Muscle layer of colon (tissue), 2 donors: ENCODE results near the gene MYF6.

Experiments used
- H3K27ac ChIP-seq: one replicate; pipeline ENCODE4 v1.7.0; 2013; ENCODE audit warnings: low read depth, mild to moderate bottlenecking, low read length, moderate library complexity
- H3K27me3 ChIP-seq, 2 donors: one replicate each; pipeline ENCODE4 v1.7.0; 2013; ENCODE audit warnings: low read length in 2 of 2, mild to moderate bottlenecking in 2 of 2; ENCODE audit not compliant: insufficient read depth in 2 of 2, control insufficient read depth in 1 of 2
- H3K36me3 ChIP-seq: one replicate; pipeline ENCODE4 v1.7.0; 2013; ENCODE audit warnings: mild to moderate bottlenecking, low read length; ENCODE audit not compliant: insufficient read depth
- H3K4me1 ChIP-seq: one replicate; pipeline ENCODE4 v1.7.0; 2013; ENCODE audit warnings: mild to moderate bottlenecking, low read length; ENCODE audit not compliant: insufficient read depth
- H3K4me3 ChIP-seq, 2 donors: one replicate each; pipeline ENCODE4 v1.7.0; 2013; ENCODE audit warnings: low read length in 2 of 2, low read depth in 1 of 2, mild to moderate bottlenecking in 1 of 2, moderate library complexity in 1 of 2
- H3K9ac ChIP-seq: one replicate; pipeline ENCODE4 v1.7.0; 2013; ENCODE audit warnings: low read length
- H3K9me3 ChIP-seq: one replicate; pipeline ENCODE4 v1.7.0; 2013; ENCODE audit warnings: mild to moderate bottlenecking, low read length
- donor health status: abdominal sarcoma.
- donor health status: Adenocarcinoma of cecum.

Gene MYF6

DNA sequence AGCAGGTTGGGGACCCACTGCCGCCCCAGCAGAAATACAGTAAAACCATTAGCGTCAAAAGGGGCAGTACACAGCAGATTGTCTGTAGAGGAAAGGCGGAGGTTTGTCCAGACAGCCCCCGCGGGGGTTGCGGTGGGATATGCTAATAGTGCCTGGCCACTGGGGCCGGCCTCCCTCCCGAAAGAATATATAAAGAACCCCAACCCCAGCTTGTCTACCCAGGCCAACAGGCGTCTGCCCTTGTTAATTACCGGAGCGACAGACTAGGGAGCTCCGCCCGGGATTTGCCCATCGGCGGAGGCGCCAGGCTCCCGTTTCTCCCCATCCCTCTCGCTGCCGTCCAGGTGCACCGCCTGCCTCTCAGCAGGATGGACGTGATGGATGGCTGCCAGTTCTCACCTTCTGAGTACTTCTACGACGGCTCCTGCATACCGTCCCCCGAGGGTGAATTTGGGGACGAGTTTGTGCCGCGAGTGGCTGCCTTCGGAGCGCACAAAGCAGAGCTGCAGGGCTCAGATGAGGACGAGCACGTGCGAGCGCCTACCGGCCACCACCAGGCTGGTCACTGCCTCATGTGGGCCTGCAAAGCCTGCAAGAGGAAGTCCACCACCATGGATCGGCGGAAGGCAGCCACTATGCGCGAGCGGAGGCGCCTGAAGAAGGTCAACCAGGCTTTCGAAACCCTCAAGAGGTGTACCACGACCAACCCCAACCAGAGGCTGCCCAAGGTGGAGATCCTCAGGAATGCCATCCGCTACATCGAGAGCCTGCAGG is 9.4 kb downstream of the MYF6 start, which contains the start of gene MYF5:
TSS of gene MYF5 (plus strand) at position 217 of the 774 bp plus-strand sequence. CDS start at position 369, 152 bp downstream.
- Histone ChIP-seq H3K27me3 (peaks cover 6 to 16% of the 10 kb centered on the region in 2 donors), H3K36me3 (no peaks in the 10 kb centered on the region), H3K9ac (no peak within 1 kb of the TSS), H3K4me1 (no peaks in the 10 kb centered on the region), H3K9me3 (no peaks in the 10 kb centered on the region), H3K27ac (no peak within 1 kb of the TSS), H3K4me3 (no peak within 1 kb of the TSS)

DNA sequence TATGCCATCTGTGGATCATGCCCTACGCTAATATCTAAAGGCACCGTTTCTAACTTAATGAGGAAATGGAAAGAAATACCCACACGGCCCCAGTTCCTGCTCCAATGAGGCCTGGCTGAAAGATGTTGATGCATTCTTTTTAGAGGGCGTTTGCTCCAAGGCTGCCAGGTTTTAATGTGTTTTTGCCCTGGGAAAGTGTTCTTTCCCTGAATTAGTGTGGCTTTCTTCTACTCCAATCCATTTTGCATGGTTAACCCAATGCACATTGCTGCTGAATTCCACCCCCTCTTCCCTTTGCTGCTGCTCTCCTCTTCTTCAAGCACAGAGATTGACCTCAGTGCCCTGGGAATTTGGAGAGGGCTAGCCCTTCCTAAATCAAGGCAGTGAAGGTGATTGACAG is 10.4 kb downstream of the MYF6 start:
- H3K4me1 ChIP-seq: no peaks in the 10 kb centered on the region
- no peak overlapping the region for H3K9ac ChIP-seq
- peaks cover 6 to 16% of the 10 kb centered on the region in 2 donors for H3K27me3 ChIP-seq
- H3K9me3 ChIP-seq: no peaks in the 10 kb centered on the region
- no peak overlapping the region for H3K27ac ChIP-seq
- no peak overlapping the region for H3K4me3 ChIP-seq
- no peaks in the 10 kb centered on the region for H3K36me3 ChIP-seq

DNA sequence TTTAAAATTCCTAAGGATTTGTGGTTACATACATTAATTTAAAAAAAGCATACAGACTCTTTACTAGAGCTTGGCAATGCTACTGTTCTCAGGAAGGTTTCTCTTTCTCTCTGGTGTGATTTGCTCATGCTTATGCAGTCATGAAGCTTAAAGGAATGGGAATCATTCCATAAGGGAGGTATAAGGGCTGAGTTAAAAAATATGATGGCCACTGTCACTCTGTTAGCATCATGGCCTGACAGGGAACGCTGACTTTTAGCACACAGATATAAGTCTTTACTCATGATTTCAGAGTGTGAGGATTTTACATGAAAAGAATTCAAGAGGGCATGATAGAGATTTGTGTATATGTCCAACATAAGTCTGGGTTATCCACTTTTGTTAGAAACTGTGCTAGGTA is 13.1 kb downstream of the MYF6 start:
- H3K9me3 ChIP-seq: no peaks in the 10 kb centered on the region
- H3K27me3 ChIP-seq: peaks cover 0 to 7% of the 10 kb centered on the region in 2 donors
- H3K4me3 ChIP-seq: no peak overlapping the region
- no peaks in the 10 kb centered on the region for H3K36me3 ChIP-seq
- H3K27ac ChIP-seq: no peak overlapping the region
- no peaks in the 10 kb centered on the region for H3K4me1 ChIP-seq
- H3K9ac ChIP-seq: no peak overlapping the region

DNA sequence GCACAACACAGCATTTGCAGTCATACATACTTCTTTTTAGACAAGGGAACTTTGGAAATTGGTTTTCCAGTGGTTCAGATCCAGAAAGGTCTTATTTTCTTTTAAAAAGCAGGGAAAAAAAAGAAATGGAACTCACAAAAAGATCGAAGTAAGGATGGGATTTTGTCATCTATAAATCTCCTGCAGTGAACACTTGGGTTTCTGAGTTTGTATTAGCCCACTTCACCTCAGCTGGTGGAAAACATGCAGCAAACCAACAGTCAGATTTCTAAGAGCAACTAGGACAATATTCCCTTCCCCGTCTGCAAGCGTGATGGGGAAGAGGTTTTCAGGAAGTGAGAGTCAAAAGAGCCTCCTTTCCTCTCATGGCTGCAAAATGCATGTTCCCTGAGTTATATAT is 13.9 kb downstream of the MYF6 start:
- Histone ChIP-seq H3K36me3 (no peaks in the 10 kb centered on the region), H3K27ac (no peak overlapping the region), H3K4me1 (no peaks in the 10 kb centered on the region), H3K9me3 (no peaks in the 10 kb centered on the region), H3K4me3 (no peak overlapping the region), H3K9ac (no peak overlapping the region), H3K27me3 (peaks cover 0 to 7% of the 10 kb centered on the region in 2 donors)

DNA sequence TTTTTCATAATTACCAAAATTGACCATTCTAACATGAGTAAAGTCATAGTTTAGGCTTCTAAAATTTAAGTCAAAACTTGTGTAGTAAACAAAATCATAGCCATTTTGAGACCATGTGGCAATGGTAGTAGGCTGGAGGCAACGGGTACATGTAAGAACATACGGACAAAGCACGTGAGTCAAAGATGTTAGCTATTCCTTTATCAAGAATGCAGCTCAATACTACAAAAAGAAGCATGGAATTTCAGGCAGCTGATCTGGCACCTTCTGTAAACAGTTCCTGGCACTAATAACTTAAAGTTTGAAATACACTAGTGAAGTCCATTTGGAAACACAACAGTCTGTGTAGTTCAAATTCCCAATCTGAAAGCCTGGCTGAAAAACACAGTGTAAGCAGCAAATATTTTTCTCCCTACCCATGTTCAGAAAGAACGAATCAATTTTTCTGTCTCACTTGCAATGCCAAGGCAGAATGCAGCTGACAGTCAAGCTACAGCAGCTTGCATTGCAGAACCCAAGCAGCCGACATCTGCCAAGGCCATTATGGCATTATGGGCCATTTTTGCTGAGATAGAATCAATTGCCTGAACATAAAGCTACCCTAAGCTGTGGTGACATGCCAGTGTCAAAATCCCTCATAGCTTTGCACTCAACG is 38.5 kb downstream of the MYF6 start:
- no peak overlapping the region for H3K9ac ChIP-seq
- H3K4me3 ChIP-seq: no peak overlapping the region
- H3K27ac ChIP-seq: no peak overlapping the region
- H3K4me1 ChIP-seq: no peaks in the 10 kb centered on the region
- no peaks in the 10 kb centered on the region for H3K36me3 ChIP-seq
- no peaks in the 10 kb centered on the region for H3K9me3 ChIP-seq
- no peaks in the 10 kb centered on the region for H3K27me3 ChIP-seq

DNA sequence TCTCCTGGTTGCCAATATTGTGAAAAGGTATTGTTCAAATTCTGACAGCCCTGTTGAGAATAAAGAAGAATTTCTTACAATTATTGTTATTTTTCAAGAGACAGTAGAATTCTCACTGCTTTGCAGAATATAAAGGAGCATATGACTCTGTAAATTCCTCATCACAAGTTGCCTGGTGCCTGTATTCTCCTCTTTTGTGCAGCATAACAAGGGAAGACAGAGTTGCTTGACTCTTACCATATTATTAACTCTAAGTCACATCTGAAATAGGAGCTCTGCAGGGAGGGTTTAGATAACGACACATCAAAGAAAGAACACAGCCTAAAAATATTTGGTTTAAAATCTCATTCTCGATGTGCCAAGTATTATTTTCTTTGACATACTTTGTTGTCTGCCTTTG is 40.4 kb downstream of the MYF6 start:
- H3K4me3 ChIP-seq: no peak overlapping the region
- H3K4me1 ChIP-seq: no peaks in the 10 kb centered on the region
- no peaks in the 10 kb centered on the region for H3K36me3 ChIP-seq
- no peak overlapping the region for H3K9ac ChIP-seq
- H3K9me3 ChIP-seq: no peaks in the 10 kb centered on the region
- H3K27me3 ChIP-seq: no peaks in the 10 kb centered on the region
- no peak overlapping the region for H3K27ac ChIP-seq

DNA sequence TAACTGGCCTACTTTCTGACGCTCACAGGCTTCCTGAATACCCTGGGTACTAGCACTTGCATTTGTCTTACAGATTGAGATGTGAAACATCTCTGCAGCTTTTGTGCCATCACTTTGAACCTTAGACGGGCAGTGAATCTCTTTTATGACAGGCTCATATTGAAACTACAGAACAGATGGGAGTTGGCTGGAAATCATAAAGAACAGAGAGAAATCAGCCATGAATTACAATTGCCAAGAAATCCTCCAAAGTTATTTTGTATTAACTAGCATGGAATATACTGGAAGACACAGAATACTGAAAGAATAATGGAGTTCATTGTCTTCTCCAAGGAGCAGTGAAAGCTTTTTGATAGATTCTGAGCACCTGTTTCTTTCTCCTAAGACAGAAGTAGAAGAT is 42.0 kb downstream of the MYF6 start:
- H3K27ac ChIP-seq: no peak overlapping the region
- no peaks in the 10 kb centered on the region for H3K9me3 ChIP-seq
- H3K27me3 ChIP-seq: no peaks in the 10 kb centered on the region
- H3K4me3 ChIP-seq: no peak overlapping the region
- no peaks in the 10 kb centered on the region for H3K36me3 ChIP-seq
- H3K9ac ChIP-seq: no peak overlapping the region
- no peaks in the 10 kb centered on the region for H3K4me1 ChIP-seq

DNA sequence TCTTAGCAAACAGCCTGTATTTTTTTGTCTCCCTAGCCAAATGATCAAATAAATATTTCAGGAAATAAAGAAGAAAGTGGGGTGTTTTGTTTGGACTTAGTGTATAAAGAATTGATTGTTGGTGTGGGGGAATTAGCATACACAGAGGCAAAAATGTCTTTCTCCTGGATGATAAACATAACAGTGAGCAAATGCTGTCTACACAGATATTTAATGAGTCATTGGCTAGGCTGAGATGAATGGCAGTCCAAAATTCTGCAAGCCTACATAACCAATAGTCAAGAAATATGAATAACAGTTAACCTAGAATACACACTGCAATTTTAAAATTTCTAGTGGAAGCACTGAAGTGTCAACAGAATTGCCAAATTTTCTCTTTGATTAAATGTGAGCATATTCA is 45.0 kb downstream of the MYF6 start:
- Histone ChIP-seq H3K36me3 (no peaks in the 10 kb centered on the region), H3K9me3 (no peaks in the 10 kb centered on the region), H3K27ac (no peak overlapping the region)

DNA sequence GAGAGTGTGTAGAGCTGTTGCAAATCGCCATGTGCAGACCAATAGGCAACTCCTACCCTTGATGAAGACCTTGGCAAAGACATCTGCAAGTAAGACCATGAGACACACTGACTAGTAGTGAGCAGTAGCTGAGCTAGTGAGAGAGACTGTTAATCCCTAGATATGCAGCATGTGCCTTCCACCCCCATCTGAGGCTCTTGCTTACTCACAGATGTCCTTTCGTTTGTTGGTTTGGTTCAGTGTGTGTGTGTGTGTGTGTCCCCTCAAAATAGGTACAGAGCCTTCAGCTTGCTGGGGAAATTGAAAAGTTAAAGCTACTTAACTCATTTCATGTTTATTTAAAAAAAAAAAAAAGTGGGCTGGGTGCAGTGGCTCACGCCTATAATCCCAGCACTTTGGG is 46.8 kb downstream of the MYF6 start:
- no peak overlapping the region for H3K27ac ChIP-seq
- no peaks in the 10 kb centered on the region for H3K9me3 ChIP-seq
- no peaks in the 10 kb centered on the region for H3K4me1 ChIP-seq
- no peaks in the 10 kb centered on the region for H3K27me3 ChIP-seq
- H3K36me3 ChIP-seq: no peaks in the 10 kb centered on the region
- no peak overlapping the region for H3K9ac ChIP-seq
- no peak overlapping the region for H3K4me3 ChIP-seq

More for the DNA sequence above, 45.0 kb downstream of the MYF6 start:
- Histone ChIP-seq H3K9ac (no peak overlapping the region), H3K4me3 (no peak overlapping the region), H3K27me3 (no peaks in the 10 kb centered on the region), H3K4me1 (no peaks in the 10 kb centered on the region)

DNA sequence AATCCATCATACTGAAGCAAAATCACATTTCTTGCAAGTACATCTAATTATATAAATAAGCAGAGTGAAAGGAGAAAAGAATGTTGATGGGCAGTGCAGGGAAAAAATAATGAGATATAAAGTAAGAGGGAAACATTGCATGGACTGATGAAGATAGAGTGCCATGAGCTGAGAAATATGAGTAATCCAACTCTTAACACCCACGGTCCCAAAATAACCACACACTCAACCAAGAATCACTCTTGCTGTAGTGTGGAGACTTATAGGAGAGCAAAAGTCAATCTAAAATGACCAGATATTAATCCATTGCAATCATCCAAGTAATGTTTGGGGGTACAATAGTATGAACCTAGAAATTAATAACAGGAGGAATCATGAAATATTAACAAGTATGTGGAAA is 49.4 kb downstream of the MYF6 start:
- no peak overlapping the region for H3K4me3 ChIP-seq
- no peak overlapping the region for H3K27ac ChIP-seq
- no peaks in the 10 kb centered on the region for H3K4me1 ChIP-seq
- no peaks in the 10 kb centered on the region for H3K36me3 ChIP-seq
- H3K27me3 ChIP-seq: no peaks in the 10 kb centered on the region
- H3K9me3 ChIP-seq: no peaks in the 10 kb centered on the region
- H3K9ac ChIP-seq: no peak overlapping the region
